Ovary (tissue), 3 donors: ENCODE measurements around the gene SZRD1.

Source experiments
- EP300 ChIP-seq: sonication (generic); formaldehyde crosslinking; IDR thresholded peaks from one replicate; pipeline ENCODE4 v1.6.1; 2017; ENCODE audit warnings: antibody characterized with exemption
- POLR2A ChIP-seq: fragments of 450-650 bp; IDR thresholded peaks from one replicate; pipeline ENCODE4 v1.6.1; 2017; ENCODE audit warnings: antibody characterized with exemption, mild to moderate bottlenecking, moderate library complexity
- TF ChIP-seq, protein P1 (sequence below), 3 donors: fragments of 450-650 bp in 2 of 3; fragments of 200-600 bp in 1 of 3; IDR thresholded peaks; one replicate each; pipeline versions ENCODE4 v1.5.1 to v1.8.0; 2016 to 2022; ENCODE audit warnings: antibody characterized with exemption in 3 of 3, mild to moderate bottlenecking in 1 of 3
- donor health status: DM: no; HTN: no; CAD: no.

DNA sequence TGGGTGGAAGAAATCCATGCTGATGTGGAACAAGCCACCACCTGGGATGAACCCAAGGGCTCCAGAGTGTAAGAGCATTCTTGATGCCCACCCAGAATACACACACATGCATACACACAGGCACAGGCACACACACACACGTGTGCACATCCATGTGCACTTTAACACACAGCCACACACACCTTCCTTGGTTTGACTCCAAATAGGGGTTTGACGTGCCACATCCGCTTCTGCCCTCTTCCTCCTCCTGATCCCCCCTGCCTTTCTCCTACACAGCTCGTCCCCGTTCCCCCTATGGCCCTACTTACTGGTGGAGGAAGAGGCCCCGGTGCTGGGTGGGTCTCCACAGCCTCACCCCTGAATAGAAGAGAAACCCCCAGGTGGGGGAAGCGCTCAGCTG, 54.2 kb downstream of the SZRD1 start:
- TF ChIP-seq, protein P1, sequence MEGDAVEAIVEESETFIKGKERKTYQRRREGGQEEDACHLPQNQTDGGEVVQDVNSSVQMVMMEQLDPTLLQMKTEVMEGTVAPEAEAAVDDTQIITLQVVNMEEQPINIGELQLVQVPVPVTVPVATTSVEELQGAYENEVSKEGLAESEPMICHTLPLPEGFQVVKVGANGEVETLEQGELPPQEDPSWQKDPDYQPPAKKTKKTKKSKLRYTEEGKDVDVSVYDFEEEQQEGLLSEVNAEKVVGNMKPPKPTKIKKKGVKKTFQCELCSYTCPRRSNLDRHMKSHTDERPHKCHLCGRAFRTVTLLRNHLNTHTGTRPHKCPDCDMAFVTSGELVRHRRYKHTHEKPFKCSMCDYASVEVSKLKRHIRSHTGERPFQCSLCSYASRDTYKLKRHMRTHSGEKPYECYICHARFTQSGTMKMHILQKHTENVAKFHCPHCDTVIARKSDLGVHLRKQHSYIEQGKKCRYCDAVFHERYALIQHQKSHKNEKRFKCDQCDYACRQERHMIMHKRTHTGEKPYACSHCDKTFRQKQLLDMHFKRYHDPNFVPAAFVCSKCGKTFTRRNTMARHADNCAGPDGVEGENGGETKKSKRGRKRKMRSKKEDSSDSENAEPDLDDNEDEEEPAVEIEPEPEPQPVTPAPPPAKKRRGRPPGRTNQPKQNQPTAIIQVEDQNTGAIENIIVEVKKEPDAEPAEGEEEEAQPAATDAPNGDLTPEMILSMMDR (IDR thresholded peaks at IDR 0.05) = no peak
- TF ChIP-seq EP300 (no peak), POLR2A (no peak)
